NCI-H2196 treated with DMSO at 0.1 percent for 48 hours (cell line): ENCODE measurements around the gene TMC8.
"Not testable (repeated sequence)": the region's sequence is repeated elsewhere in the genome, so short reads cannot be mapped to it uniquely, and the experiment has no call there.

Experiments used
- DNase-seq: peaks from one replicate; lab custom pipeline; 2025; ENCODE audit not compliant: unreplicated experiment; lab: John Stamatoyannopoulos, UW

Gene TMC8, protein sequence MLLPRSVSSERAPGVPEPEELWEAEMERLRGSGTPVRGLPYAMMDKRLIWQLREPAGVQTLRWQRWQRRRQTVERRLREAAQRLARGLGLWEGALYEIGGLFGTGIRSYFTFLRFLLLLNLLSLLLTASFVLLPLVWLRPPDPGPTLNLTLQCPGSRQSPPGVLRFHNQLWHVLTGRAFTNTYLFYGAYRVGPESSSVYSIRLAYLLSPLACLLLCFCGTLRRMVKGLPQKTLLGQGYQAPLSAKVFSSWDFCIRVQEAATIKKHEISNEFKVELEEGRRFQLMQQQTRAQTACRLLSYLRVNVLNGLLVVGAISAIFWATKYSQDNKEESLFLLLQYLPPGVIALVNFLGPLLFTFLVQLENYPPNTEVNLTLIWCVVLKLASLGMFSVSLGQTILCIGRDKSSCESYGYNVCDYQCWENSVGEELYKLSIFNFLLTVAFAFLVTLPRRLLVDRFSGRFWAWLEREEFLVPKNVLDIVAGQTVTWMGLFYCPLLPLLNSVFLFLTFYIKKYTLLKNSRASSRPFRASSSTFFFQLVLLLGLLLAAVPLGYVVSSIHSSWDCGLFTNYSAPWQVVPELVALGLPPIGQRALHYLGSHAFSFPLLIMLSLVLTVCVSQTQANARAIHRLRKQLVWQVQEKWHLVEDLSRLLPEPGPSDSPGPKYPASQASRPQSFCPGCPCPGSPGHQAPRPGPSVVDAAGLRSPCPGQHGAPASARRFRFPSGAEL

DNA sequence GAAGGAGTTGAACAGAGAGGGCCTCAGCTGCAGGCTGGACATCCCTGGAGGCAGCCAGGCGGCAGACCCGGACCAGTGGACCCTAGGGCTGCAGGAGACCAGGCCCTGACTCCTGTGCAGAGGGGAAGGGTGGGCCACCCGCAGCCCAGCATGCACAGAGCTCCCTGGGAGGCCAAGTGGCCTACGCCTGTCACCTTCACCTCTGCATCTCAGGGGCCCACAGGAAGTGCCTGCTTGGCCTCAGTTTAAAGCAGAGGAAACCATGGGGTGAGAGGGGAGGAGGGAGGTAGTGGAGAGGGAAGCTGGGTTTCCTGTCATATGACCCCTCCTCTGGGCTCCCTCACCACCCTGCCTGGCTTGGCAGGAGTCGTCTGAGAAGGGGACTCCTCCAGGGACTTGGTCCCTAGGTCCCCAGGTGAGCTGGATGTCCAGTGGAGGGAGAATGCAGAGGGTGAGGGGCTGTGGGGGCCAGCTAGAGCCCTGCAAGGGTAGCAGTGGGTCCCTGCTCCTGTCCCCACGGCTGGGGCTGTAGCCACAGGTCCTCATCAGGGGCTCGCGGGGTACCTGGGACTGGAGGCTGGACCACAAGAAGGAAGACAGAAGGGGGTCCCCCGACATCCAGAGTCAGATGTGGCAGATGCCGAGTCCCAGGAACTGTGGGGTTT is at the start of gene TMC8:
Gene TMC8 (plus strand): TSS at position 335 of the 665 bp plus-strand sequence. CDS start 818 bp downstream, outside the sequence.
- no peak for DNase-seq

DNA sequence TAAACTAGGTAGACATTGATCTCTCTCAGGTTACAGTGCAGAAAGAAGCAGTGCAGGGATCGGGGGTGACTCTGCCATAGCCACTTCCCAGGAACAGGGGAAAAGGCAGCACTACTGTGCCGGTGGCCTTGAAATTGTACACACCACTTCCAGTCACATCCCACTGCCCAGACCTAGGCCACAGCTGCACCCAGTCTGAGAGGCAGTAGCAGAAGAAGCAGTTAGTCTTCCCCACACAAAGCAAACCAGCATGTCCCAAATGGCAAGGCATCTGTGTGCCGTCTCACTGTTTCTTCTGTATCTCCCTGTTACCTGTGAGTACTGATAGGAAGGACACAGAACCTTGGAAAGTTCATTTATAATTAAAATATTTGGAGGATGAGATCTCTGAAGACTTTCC is 49.0 kb upstream of the TMC8 start:
- no peak for DNase-seq

DNA sequence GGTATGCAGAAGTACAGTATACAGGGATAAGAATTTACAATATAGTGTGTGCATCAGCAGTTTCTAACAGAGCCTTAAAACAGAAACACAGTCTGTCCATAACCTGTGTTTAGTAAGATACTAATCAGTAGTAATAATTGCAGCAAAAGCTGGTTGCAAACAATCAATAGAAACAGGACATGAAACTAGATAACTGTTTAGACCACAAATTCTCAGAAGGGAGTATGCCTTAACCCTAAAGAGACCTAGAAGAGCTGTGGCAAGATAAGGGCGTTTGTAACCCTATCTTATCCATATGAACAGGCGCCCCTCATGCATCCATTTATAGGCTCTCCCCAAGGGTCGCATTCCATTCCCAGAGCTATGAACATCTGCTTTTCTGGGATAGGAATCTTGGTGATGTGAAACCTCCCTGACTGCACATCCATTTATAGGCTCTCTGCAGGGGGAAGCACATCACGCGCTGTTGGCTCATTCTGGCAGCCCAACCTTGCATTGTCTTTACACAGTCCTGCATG is 48.2 kb upstream of the TMC8 start:
- not testable (repeated sequence) for DNase-seq

DNA sequence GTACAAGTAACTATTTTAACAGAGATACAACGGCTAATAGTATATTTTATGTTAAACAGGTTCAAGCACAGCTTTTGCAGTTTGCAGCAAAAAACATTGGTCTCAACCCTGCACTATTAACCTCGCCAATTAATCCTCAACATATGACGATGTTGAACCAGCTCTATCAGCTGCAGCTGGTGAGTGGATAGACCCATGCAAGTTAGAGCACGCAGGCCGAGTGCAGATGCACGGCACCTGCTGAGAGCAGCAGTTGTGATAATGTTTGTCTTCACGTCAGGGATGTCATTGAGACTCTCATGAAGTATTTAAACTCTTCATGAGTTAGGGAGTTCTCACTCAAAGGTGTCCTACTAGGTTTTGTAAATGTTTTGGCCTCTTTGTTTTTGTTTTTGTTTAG is 47.6 kb upstream of the TMC8 start:
- no peak for DNase-seq

DNA sequence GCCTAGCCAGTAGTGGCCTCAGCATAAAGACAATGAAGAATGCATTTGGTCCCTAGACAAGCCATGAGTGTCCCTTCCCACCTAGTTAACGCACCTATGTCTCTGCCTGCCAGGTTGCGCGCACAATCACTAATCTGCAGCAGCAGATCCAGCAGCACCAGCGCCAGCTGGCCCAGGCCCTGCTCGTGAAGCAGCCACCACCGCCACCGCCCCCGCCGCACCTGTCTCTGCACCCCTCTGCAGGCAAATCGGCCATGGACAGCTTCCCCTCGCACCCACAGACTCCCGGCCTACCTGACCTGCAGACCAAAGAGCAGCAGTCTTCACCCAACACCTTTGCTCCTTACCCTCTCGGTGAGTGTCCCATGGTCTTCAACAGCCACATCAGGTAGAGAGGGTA is 43.8 kb upstream of the TMC8 start:
- DNase-seq: no peak

DNA sequence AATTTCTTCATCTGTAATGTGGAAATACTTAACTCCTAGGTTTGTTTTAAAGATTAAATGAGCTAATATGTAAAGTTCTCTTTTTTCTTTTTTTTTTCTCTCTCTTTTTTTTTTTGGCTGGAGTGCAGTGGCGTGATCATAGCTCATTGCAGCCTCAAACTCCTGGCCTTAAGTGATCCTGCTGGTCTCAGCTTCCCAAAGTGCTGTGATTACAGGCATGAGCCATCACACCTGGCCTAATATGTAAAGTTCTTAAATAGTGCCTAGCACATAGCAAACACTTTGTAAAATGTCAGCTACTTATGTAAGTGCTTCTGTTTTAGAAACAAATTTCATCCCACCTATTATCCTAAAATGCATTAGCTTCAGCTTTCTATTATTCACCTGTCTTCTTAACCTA is 42.0 kb upstream of the TMC8 start:
- no peak for DNase-seq

DNA sequence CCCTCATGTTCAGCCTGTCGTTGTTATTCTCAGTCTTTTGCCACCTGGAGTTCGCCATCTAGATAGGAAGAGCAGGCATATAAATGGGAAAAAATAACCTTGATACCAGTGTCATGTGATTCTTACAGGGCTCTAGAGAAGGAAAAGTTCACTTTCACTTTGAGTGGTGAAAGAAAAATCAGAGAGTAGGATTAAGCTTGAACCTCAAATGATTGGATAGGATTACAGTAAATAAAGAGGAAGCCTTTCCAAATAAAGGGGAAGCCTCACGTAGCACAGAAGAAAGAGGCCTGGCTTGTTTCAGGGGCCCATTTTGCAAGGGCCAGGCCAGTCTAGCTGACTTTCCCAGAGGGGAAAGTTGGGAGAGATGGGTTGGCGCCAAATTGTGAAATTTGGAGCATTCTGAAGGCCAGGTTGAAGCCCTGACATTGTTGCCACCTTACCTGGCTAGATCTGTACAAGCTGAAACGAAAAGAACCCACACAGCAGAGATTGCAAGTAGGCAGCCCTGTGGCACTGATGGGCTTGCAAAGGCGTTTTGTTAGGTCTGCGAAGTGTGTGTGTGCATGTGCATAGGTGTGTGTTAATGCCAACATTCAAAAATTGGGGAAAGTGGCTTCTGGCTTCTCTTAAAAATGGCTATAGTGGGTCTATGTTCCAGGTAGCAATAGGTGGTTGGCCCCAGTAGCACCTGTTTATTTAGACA is 40.8 kb upstream of the TMC8 start:
- DNase-seq: no peak

DNA sequence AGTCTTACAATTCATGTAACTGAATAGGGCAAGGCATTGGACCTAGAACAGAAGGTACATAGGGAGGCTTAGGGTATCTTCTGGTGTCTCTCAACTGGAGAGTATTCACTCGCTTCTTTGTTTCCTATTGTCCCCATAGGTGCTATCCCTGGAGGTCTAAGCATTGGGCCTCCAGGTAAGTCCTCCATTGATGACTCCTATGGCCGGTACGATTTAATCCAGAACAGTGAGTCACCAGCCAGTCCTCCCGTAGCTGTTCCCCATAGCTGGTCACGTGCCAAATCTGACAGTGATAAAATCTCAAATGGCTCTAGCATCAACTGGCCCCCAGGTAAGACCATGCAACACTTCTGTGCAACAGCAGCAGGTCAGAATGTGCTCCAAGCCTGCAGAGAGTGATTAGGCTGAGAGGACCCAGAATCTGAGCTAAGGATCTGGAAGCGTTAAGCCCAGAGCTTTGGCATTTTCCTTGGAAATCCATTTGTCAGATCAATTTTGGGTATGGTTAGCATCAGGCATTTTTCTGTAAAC is 37.7 kb upstream of the TMC8 start:
- no peak for DNase-seq

DNA sequence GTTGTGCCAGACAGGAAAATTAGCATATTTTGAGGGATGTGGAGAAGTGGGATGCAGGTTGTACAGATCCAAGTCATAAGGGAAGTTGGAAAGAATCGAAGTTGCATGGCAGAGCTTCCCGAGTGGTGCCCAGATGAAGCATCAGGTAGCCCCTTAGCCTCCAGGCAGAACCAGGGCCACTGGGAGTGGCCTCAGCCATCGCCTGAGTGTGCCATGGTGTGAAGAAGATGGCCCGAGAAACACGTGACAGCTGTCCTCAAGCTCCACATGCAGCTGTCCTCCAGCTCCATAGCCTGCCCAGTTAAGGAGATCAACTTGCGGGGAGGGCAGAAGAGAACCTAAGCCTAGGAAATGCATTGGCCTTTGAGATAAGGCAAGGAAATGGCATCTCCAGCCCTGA is 35.5 kb upstream of the TMC8 start:
- DNase-seq: no peak

DNA sequence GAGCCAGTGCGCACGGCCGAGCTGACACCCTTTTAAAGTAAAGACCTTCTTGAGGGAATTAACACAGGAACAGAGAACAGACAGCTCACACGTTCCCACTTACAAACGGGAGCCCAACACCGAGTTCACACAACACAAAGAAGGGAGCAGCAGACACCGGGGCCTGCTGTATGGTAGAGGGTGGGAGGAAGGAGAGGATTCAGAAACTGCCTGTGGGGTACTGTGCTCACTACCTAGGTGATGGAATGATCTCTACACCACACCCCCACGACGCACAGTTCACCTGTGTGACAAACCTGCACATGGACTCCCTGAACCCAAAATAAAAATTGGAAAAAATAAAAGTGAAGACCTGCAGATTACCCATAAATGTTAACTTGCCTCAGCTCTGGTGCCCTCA is 34.5 kb upstream of the TMC8 start:
- DNase-seq: no peak

DNA sequence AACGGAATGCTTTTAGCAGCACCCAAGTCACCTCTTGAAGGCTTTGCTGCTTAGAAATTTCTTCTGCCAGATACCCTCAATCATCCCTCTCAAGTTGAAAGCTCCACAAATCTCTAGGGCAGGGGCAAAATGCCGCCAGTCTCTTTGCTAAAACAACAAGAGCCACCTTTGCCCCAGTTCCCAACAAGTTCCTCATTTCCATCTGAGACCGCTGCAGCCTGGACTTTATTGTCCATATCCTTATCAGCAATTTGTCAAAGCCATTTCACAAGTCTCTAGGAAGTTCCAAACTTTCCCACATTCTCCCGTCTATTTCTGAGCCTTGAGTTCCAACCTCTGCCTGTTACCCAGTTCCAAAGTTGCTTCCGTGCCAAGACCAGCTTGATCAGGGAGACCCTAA is 29.5 kb upstream of the TMC8 start:
- no peak for DNase-seq

DNA sequence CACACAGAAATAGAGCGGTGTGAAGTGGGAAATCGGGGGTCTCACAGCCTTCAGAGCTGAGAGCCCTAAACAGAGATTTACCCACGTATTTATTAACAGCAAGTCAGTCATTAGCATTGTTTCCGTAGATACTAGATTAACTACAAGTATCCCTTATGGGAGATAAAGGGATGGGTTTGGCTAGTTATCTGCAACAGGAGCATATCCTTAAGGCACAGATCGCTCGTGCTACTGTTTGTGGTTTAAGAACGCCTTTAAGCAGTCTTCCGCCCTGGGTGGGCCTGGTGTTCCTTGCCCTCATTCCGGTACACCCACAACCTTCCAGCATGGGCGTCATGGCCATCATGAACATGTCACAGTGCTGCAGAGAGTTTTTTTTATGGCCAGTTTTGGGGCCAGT is 29.0 kb upstream of the TMC8 start:
- no peak for DNase-seq

DNA sequence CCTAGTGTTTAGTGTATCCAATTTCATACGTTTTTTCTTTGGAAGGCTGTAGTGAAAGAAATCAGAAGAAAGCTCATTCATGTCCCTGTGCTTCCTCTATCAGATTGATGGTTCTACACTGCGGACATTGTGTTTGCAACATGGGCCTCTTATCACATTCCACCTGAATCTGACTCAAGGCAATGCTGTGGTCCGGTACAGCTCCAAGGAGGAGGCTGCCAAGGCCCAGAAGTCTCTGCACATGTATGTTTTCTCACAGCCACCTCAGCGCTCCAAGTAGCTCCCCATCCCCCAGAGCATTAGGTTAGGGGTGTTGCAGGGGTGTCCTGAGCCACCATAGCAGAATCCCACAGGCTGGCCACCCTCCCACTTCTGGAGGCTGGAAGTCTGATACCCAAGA is 27.3 kb upstream of the TMC8 start:
- DNase-seq: no peak

DNA sequence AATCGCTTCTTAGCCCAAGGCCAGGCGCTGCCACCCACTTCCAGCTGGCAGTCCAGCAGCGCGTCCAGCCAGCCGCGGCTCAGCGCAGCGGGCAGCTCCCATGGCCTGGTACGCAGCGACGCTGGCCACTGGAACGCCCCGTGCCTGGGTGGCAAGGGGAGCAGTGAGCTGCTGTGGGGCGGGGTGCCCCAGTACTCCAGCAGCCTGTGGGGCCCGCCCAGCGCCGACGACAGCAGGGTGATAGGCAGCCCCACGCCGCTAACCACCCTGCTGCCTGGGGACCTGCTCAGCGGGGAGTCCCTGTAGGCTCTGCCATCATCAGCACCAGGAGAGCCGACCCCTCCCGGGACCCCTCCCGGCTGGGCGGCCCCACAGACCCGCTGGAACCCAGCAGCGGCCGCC is 26.0 kb upstream of the TMC8 start:
- no peak for DNase-seq

DNA sequence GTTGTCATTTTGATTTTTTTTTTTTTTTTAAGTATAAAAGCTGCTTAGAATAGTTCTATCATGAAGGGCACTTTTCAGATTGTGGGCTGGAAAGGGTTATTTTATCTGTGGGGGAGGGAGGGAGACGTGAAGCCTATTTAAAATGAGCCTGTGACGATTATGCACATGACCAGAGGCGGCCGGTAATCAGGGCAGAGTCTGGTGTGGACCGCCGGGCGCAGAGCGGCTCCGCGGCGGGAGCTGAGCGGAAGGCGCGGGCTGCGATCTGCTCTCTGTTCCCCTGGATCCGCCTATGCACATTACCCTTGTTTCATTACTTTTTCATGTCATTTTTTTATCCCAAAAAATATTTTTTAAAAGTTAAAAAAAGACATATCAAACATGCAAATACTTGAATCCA is 25.5 kb upstream of the TMC8 start:
- DNase-seq: no peak

DNA sequence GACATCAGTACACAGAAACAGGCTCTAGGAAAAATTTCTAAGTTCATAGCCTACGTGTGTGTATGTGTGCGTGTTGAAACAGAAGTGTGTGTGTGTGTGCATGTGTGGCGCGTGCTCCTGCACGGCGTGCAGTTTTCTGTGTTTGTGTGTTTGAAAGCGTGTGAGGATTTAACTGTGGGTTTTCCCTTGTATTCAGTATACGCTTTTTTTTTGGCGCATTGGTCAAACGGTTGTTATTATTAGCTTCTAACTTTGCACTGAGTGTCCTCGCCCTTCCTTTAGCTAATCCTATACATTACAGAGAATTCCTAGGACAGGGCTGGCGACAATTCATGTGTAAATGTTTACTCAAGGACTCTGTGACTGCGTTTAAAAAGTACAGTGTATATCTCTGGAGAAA is 25.0 kb upstream of the TMC8 start:
- DNase-seq: no peak

DNA sequence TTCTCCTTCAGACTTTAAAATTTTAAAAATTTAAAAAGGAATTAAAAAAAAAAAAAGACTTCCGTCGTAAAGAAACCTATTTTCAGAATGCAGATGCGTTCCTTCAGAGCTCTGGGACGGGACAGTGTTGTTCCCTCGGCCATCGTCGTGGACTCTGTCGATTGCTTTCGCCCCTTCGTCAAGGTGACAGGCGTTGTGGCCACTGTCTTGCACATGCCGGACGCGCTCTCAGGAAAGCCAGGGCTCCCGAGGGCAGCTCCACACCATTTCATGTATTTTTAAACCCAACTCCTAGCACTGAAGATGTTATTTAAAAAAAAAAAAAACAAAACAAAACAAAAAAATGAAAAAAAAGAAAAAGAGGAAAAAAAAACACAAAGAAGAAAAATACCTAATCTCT is 24.4 kb upstream of the TMC8 start:
- DNase-seq: no peak

DNA sequence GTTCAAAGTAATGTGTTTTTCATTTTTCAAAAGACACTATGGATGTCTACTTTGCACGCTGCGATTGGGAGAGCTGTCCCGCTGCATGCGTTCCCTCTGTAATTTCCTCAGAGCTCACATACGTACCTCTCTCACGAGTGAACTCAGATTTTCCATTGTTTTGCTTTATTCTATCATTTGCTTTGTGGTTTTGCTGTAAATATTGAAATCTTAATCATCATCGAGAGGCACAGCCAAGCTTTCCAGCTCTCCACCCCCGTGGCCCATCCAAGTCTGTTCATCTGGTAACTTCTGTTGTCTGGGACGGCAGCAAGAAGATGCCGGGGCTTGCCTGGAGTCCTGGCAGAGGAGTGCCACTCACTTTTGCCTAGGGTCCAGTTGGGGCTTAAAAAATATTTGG is 23.1 kb upstream of the TMC8 start:
- DNase-seq: no peak

DNA sequence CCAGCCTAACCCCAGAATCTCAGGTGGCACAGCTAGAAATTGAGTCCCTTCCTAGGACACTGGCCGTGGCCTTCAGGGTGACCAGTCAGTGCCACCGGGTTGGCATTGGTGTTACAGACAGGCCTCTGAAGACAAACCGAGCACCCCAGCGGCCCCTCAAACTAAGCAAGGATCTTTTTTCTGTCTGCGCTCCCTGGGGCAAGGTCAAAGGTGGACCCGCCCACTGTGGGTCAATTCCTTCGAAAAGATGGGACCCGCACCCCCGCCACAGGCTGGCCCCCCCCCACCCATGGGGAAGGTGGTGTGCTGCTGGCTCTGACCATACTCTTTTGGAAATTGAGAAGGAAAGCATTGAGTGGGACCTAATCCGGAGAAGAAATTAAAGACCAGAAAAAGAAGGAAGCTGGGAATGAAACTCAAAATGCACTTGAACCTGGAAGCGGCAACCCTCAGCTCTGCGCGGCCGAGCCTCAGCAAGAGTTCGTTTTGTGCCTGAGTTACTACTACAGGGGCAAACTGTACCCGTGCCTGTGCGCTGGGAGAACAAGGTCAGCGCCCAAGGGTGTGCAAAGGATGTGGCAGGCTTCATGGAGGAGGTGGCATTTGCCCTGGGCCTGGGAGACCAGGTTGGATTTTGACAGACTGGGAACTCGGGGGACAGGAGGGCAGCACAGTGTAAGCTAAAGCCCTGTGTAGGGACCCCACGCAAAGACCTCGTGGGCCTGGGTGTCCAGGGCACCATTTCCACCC is 22.4 kb upstream of the TMC8 start:
- DNase-seq: no peak
